T47D (cell line): ENCODE data around the gene HOXC13.

Source experiments
- DNase-seq, 2 experiments: peaks; one replicate each; pipeline versions ENCODE4 v3.0.0 to v3.0.0-alpha.2; 2011 to 2012; ENCODE audit warnings: low read depth in 1 of 2, low spot score in 1 of 2
- JUND ChIP-seq: IDR thresholded peaks from 2 replicates; pipeline ENCODE4 v1.6.1; 2012; ENCODE audit warnings: low read depth
- in situ Hi-C: cut with HindIII; loops from 2 replicates; pipeline ENCODE4 v1.10.0; 2016; ENCODE audit warnings: low sequenced_read_pairs, low pct_unique_long_range_greater_than_20kb

Gene HOXC13

DNA sequence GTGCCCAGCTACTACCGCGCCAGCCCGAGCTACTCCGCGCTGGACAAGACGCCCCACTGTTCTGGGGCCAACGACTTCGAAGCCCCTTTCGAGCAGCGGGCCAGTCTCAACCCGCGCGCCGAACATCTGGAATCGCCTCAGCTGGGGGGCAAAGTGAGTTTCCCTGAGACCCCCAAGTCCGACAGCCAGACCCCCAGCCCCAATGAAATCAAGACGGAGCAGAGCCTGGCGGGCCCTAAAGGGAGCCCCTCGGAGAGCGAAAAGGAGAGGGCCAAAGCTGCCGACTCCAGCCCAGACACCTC, 47.0 kb downstream of the HOXC13 start:
- no peak for TF ChIP-seq JUND
- DNase-seq, result no peak
- in situ Hi-C loops, result no loop called here

DNA sequence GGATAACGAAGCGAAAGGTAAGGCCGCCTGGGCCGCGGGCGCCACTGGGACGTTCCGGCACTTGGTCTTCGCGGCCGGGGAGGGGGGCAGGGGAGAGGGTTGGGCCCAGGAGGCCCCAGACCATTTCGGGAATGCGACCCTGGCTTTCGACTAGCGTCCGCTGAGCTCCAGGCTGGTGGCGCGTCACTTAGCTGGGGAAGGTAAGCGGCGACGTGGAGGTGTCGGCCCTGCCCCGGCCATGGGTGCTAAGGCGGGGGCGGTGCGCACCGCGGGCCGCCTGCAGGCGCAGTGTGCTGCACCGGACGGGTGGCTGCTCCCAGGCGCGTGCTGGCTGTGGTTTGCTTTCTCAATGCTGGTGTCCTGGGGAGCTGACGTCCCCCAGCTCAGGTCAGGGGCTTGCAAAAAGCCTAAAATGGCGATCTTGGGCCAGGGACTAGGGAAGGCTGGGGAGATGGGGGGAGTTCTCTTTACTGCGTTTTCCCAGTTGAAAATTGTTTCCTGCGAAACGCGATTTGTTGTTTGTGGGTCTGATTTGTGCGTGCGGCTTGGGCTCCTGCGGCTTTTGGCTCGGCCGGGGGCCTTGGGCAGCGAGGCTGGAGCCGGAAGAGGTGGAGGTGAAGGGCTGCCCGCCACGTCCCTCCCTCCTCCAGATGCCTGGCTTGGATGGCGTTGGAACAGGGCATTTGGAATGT, 47.5 kb downstream of the HOXC13 start:
- in situ Hi-C loops, result no loop called here
- TF ChIP-seq JUND, result no peak
- no peak for DNase-seq

DNA sequence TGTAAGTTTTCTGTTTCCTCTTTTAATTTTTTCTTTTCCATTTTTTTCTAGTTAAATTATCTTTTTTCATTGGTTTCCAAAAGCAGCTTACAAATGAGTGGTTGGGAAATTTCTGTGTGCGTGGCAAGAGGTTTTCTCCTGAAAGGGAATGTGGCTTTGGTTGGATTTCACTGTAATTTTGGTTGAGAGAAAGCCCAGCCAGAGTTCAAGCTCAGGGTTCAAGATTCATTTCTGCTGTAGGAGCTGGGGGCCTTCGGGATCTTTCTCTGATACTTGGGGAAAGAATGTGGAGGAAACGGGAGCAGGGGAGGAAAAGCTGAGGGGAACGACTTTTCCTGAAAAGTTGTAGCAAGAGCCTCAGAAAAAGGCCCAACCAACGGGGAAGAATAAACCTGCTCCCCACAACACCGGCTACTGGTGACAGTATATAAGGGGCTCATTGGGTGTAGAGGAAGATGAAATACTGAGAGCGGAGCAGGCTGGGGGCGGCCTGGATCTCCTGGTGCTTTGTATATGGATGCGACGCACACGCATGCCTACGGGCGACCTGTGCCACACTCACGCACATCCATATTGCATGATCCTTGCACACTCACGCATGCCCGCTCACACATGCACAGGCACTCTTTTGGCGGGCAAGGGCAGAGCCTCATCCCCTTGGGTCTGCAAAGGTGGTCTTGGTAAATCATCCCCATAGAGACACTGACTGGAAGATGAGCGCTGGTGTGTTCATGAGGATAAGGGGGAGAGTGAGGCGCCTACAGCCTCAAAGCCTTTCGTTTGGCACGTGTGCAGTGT, 48.3 kb downstream of the HOXC13 start:
- DNase-seq, result no peak
- in situ Hi-C loops, result no loop called here
- no peak for TF ChIP-seq JUND

DNA sequence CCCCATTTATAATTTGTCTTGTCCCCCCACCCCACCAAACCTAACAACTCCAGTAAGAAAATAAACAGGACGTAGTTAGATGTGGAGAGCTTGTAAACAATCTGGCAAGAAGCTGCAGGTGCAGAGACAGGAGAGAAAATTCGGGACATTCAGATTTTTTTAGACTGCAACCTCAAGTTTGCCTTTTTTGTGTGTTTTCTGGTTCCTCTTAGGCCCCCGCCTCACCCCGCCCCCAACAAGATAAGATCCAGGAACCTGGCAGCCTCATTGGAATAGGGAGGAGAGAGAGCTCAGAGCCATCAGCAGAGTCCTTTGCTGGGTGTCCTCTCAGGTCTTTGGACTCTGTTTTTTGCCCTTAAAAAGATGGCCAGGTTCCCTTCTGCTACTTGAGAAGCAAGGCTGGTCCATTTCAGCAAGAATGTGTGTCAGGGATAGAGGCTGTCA, 49.2 kb downstream of the HOXC13 start:
- in situ Hi-C loops, result no loop called here
- TF ChIP-seq JUND, result no peak
- no peak for DNase-seq

DNA sequence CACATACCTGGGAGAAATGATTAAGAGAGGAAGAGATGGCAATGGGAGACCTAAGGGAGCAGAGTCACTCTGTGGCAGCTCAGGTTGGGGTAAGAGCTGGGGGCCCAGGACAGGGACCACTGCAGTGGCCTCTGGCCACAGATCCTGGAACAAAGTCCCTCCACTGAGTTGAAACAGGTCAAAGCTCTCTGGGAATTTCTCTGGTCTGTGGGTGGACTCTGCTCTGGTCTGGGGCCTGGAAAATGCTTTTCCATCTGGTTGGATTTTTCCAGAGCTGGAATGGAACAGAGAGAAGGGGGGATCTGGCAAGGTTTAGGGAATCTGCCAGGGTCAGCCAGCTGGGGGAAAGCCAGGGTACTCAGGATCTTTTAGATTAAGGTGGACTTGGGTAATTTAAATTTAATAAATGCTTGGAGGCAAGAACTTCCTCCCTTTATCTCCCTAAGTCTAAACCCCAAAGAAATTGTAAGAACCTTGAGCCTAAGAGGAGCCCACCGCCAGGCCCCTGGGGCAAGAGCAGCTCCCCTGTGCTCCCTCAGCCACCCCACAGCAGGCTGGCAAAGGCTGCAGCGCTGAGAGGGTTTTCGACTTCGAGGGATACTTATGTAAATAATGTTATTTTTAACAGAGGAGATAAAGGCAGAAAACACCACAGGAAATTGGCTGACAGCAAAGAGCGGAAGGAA, 50.1 kb downstream of the HOXC13 start:
- in situ Hi-C loops, result no loop called here
- no peak for DNase-seq
- TF ChIP-seq JUND, result no peak

DNA sequence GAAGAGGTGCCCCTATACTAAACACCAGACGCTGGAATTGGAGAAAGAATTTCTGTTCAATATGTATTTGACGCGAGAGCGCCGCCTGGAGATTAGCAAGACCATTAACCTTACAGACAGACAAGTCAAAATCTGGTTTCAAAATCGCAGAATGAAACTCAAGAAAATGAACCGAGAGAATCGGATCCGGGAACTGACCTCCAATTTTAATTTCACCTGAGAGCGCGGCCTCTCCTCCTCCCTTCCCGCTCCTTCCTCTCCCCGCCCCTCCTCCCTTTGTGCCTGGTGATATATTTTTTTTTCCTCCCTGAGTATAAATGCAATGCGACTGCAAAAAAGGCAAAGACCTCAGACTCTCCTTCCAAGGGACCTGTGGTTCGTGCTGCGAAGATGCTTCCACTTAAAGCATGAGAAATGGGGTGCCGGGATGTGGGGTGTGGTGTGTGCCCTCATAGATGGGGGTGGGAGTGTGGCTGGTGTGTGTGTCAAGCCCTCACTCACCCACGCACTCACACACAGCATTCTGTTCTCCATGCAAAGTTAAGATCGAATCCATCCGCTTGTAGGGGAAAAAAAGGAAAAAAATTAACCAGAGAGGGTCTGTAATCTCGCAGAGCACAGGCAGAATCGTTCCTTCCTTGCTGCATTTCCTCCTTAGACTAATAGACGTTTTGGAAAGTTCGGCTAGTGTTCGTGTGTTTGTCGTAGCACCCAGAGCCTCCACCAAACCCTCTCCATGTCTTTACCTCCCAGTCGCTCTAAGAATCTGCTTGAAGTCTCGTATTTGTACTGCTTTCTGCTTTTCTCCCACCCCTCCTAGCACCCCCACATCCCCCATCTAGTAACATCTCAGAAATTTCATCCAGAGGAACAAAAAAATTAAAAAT, 50.8 kb downstream of the HOXC13 start:
- in situ Hi-C loops, result no loop called here
- DNase-seq, result peak in 1 of 2 experiments; percentile 88
- no peak for TF ChIP-seq JUND

DNA sequence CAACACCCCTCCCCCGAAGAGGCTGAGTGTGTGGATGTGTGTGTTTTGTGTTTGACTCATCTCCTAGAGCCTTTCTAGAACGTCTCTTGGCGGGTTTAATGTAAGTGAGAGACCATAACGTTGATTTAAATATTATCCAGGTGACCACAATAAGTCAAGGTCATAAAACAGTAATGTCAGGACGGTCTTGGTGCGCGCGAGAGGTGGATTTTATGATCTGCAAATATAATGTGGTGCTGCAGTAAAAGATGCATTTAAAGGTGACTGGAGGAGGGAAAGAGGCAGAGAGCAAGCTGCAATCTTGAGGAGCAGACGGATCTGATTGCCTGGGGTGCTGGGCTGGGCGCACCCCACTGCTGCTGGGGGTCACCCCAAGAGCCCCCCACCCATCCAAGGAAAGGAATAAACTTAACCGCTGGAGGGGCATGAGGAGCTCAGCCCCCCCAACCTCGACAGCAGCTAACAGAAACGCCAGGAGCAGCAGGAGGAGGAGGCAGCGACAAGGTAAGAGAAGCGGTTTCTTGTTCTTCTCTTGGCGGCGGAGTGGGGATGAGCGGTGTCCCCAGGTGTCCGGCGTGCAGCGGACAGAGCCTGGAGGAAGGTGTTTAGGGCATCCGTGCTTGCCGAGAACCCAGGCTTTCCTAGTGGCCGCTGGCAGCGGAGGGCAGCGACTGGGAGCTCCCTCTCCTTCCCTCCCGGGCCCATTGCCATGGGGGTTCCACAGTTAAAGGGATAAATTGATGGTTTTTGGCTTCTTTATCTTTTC, 51.9 kb downstream of the HOXC13 start:
- DNase-seq, result peak in 1 of 2 experiments; percentile 75
- TF ChIP-seq JUND, result no peak
- in situ Hi-C loops, result no loop called here

DNA sequence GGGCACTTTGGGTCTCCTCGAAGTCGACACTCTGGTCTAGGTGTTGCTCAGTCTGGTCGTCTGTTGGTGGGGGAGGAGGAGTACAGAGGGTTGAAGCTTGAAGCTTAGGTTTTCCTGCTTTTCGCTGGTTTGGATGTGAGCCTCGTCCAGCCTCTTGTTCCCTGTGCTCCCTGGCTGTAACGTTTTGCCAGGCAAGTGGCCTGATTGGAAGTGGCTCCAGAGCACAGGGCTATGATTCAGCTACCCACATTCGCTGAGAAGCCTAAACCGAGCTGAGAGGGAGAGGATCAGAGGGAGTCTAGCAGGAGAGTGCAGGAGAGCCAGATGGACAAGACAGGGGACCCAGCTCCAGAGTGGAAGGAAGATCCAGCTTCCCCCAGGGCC, 52.4 kb downstream of the HOXC13 start:
- in situ Hi-C loops, result no loop called here
- no peak for DNase-seq
- no peak for TF ChIP-seq JUND

DNA sequence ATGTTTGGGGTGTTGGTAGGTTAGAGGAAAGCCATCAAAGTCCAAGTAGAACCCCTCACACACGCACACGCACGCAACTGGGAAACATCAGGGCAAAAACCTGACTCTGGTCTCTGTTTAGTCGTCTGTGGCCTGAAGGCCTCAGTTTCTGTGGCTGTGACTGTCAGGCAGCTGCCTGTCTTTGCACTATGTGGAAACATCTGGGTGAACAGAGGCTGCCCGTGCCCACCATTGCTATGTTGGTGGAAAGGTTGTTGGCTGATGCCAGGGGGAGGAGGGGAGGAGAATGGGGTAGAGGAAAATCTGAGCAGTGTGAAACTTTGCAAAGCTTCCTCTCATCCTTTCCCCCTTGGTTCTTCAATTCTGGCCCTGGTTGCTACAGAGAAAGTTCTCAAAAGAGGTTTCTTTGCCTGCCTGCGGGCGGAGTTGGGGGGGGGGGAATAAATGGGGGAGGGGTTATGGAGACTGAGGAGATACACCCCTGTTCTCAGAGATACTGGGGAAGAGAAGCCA, 53.8 kb downstream of the HOXC13 start:
- in situ Hi-C loops, result no loop called here
- TF ChIP-seq JUND, result no peak
- DNase-seq, result no peak

DNA sequence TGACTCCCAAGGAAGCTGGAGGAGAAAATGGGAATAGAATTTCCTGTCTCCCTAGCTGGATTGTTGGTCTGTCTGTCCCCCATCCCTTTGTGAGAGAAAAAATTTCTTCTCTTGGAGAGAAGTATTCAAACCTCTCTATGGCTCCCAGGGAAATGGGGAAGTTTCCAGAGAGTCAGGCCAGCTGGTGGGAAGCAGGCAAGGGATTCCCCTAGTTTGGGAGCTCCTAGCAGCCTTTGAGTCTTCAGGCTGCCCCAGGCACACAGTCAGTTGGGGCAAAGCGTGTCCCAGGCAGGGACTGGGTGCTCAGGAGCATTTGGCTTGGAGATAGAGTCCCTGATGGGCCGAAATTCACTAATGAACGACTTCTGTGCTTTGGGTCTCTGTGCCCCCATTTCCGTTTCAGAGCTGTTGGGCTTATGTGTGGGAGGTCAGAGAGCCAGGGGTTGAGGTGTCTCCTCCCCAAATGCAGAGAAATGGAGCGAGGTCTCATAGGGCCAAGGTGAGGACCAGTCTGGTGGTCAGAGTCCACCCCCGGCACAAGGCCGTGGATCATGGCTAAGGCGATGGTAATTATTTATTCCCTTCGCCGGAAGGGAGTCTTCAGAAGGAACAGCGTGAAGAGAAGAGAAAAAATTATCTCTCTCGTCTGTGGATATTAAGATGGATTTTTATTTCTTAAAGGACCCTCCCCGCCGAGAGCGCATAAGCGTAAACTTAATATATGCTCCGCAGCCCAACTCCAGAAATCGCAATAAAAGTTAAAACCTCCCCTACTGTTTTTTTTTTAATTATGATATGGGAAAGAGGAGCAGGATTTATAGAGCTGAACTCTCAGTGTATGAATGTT, 54.8 kb downstream of the HOXC13 start:
- in situ Hi-C loops, result no loop called here
- no peak for DNase-seq
- no peak for TF ChIP-seq JUND

DNA sequence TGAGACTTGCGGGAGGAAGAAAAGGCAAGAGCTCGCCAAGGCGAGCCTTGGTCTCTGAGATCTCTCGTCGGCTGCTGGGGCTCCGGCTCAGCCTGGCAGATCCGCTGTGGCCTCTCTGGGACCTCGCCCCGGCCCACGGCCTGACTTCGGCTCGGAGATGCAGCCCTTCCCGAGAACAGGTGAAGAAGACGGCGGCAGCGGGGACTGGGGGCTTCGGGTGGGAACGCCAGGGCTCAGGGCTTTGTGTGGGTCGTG, 55.3 kb downstream of the HOXC13 start:
- no peak for TF ChIP-seq JUND
- in situ Hi-C loops, result no loop called here
- DNase-seq, result no peak
